ENCODE measurements around the gene TBCE.
"Not testable (repeated sequence)": the region's sequence is repeated elsewhere in the genome, so short reads cannot be mapped to it uniquely, and the experiment has no call there.

The TBCE gene

GRCh38 chr1:235357485-235358373 is 9.5 kb upstream of the TBCE start:
- DNase-seq, result no peak

GRCh38 chr1:235358899-235359298 is 8.3 kb upstream of the TBCE start:
- DNase-seq, result no peak

- DNase-seq, result not testable (repeated sequence)
Measured at GRCh38 chr1:235364189-235364588, 3.0 kb upstream of the TBCE start.

- DNase-seq, result peak; percentile 3 to 12
Measured at GRCh38 chr1:235366286-235366685, 941 bp upstream of the TBCE start.

- DNase-seq, result no peak
Measured at GRCh38 chr1:235368428-235368827, 1.2 kb downstream of the TBCE start.

- DNase-seq, result no peak
Measured at GRCh38 chr1:235369802-235370201, 2.6 kb downstream of the TBCE start.

GRCh38 chr1:235375919-235376605 is 8.8 kb downstream of the TBCE start:
- no peak for DNase-seq

GRCh38 chr1:235378134-235378735 is 11.0 kb downstream of the TBCE start:
- not testable (repeated sequence) for DNase-seq

GRCh38 chr1:235381955-235382739 is 14.9 kb downstream of the TBCE start:
- DNase-seq, result not testable (repeated sequence)

- DNase-seq, result not testable (repeated sequence)
Measured at GRCh38 chr1:235385633-235386032, 18.4 kb downstream of the TBCE start.

GRCh38 chr1:235391874-235392273 is 24.6 kb downstream of the TBCE start:
- no peak for DNase-seq

- DNase-seq, result no peak
Measured at GRCh38 chr1:235397733-235398132, 30.5 kb downstream of the TBCE start.

- DNase-seq, result no peak
Measured at GRCh38 chr1:235399661-235400060, 32.4 kb downstream of the TBCE start.

- no peak for DNase-seq
Measured at GRCh38 chr1:235401251-235401650, 34.0 kb downstream of the TBCE start.

- DNase-seq, result no peak
Measured at GRCh38 chr1:235402457-235403200, 35.4 kb downstream of the TBCE start.

GRCh38 chr1:235403593-235403992 is 36.4 kb downstream of the TBCE start:
- no peak for DNase-seq

- no peak for DNase-seq
Measured at GRCh38 chr1:235404190-235404589, 37.0 kb downstream of the TBCE start.

GRCh38 chr1:235407419-235407818 is 40.2 kb downstream of the TBCE start:
- DNase-seq, result no peak

GRCh38 chr1:235408503-235408960 is 41.3 kb downstream of the TBCE start:
- no peak for DNase-seq

GRCh38 chr1:235409042-235409820 is 42.0 kb downstream of the TBCE start:
- DNase-seq, result no peak

GRCh38 chr1:235410467-235410866 is 43.2 kb downstream of the TBCE start:
- DNase-seq, result no peak
